Erythroblast (primary cell): ENCODE results near the gene COASY.

Source experiments
- GATA1 ChIP-seq: IDR thresholded peaks from 2 replicates; pipeline ENCODE4 v1.6.1; 2011; ENCODE audit warnings: low read depth, mild to moderate bottlenecking, control low read depth, low read length, moderate library complexity
- POLR2A ChIP-seq: IDR thresholded peaks from 2 replicates; pipeline ENCODE4 v1.6.1; 2011; ENCODE audit warnings: mild to moderate bottlenecking, low read length

DNA sequence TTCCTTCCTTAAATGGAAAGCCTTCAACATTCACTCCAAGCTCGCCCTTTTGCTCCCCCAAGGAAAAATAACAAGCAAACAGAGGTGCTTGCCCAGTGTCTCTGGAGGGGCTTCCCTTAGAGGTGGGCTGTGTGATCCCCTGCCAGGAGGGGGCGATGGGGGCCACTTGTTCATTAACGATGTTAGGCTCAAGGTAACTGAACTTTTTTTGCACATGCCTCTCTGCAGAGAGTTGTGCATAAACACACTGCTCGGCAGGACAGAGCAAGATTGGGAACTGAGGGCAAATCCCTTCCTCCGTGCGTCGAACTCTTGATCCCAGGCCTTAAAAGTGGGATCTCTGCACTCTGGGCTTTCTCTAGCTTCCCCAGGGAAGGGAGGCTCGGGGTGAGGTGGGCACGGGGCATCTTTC lies 41.4 kb upstream of the COASY start:
- TF ChIP-seq POLR2A (no peak), GATA1 (no peak)
